Measurements from ENCODE around the gene RCAN3. TPM values are rescaled to one million over a fixed set of nuclear protein-coding genes. Genes with fewer than 3 reads are reported as not detected.
A peak's percentile ranks its signal among the peaks of the same experiment; 100 is the strongest.

Gene RCAN3
- total RNA-seq, 2 donors from 2014 or later, result 12.6 to 15.1 TPM

DNA sequence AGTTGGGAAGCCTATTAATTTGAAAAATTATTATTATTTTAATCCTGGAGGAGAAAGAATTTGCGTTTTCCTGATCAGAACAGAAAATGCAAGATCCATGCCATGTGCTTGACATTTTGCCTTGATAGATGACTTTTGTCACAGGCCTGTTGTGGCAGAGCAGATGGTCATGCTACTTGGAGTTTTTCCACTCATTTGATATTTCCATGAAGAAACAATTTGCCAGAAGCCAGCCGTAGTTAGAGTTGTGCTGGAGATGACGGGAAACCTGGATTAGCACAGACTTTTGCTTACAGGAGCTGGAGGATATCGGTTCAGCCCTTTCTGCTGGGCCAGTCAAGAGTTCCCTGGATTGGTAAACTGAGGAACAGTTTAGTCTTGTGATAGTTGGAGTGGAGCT, 3.2 kb downstream of the RCAN3 start:
- DNase-seq, result no peak
- Histone ChIP-seq H3K4me3 (no peak overlapping the region), H3K9me3 (no peaks in the 10 kb centered on the region), H3K4me1 (peaks cover 5% of the 10 kb centered on the region), H3K36me3 (no peaks in the 10 kb centered on the region), H3K27ac (no peak overlapping the region), H3K27me3 (no peaks in the 10 kb centered on the region), H3K9ac (ENCODE audit: low read depth in 2 of 2, low read length in 2 of 2) (no peak overlapping the region)
- intact Hi-C loops (cut with DNase I), result no loop called here
- TF ChIP-seq CTCF (IDR thresholded peaks at IDR 0.05), result no peak

DNA sequence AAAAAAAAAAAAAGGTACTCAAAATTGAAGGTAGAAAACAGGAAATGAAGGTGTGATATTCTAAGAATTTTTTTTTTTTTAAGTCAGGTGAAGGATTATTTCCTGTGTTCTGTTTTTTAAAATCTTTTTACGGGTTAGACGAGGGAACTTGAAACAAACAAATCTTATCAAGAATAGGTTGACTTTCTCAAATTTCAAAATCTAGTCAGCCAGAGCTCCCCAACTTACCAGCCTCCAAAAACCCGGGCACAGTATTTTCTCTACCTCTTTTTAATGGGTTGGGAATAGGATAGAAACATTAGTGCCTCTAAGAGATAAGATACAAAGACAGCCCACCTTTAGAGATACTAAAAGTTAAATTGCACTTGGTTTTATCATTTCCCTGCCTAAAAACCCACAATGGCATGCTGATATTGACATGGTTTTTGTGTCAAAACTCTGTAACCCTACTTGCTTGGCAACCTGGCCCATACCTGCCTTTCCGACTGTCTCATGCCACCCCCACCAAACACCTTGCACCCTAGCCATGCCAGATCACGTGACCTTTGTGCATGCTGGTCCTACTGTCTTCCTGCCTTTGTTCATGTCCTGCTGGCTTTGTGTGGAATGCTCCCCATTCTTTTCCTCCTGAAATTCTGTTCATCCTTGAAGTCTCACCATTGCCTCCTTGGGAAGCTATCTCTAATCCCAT, 4.2 kb downstream of the RCAN3 start:
- no peak for DNase-seq
- peak overlapping the region; percentile 31 for H3K27ac ChIP-seq

DNA sequence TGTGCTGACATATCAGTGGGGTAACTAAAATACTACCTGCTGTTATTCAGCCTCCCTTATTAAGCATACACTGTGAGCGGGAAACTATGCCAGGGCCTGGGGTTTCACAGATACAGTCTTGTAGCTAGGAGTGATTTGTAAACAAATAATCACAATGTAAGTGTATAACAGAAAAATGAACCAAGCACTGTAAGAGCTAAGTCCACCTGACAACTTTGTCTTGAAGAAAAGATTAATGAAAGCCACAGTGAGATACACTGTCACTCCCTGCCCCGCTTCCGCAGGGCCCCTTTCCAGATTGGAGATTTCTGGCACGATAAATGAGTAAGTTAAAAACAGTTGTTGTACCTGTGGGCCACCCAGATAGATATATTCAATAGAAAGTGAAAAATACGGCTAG, 4.8 kb downstream of the RCAN3 start:
- no peak overlapping the region for H3K27ac ChIP-seq
- no peak overlapping the region for H3K4me3 ChIP-seq
- H3K9me3 ChIP-seq, result no peaks in the 10 kb centered on the region
- no peak for TF ChIP-seq CTCF (IDR thresholded peaks at IDR 0.05)
- H3K36me3 ChIP-seq, result no peaks in the 10 kb centered on the region
- DNase-seq, result no peak
- H3K9ac ChIP-seq (ENCODE audit: low read depth in 2 of 2, low read length in 2 of 2), result no peak overlapping the region
- H3K4me1 ChIP-seq, result no peaks in the 10 kb centered on the region
- intact Hi-C loops (cut with DNase I), result no loop called here
- no peaks in the 10 kb centered on the region for H3K27me3 ChIP-seq

More for the DNA sequence above, 4.2 kb downstream of the RCAN3 start:
- no peaks in the 10 kb centered on the region for H3K27me3 ChIP-seq
- no peaks in the 10 kb centered on the region for H3K36me3 ChIP-seq
- H3K4me1 ChIP-seq, result peaks cover 1% of the 10 kb centered on the region
- TF ChIP-seq CTCF (IDR thresholded peaks at IDR 0.05), result no peak
- H3K9ac ChIP-seq (ENCODE audit: low read depth in 2 of 2, low read length in 2 of 2), result no peak overlapping the region
- intact Hi-C loops (cut with DNase I), result no loop called here
- H3K9me3 ChIP-seq, result no peaks in the 10 kb centered on the region
- no peak overlapping the region for H3K4me3 ChIP-seq

GRCh38 chr1:24508911-24509310, 6.3 kb downstream of the RCAN3 start:
- Histone ChIP-seq H3K4me3 (no peak overlapping the region), H3K27me3 (no peaks in the 10 kb centered on the region), H3K27ac (no peak overlapping the region), H3K4me1 (no peaks in the 10 kb centered on the region), H3K36me3 (no peaks in the 10 kb centered on the region), H3K9ac (ENCODE audit: low read depth in 2 of 2, low read length in 2 of 2) (no peak overlapping the region), H3K9me3 (no peaks in the 10 kb centered on the region)
- intact Hi-C loops (cut with DNase I), result no loop called here
- TF ChIP-seq CTCF (IDR thresholded peaks at IDR 0.05), result no peak
- DNase-seq, result no peak

DNA sequence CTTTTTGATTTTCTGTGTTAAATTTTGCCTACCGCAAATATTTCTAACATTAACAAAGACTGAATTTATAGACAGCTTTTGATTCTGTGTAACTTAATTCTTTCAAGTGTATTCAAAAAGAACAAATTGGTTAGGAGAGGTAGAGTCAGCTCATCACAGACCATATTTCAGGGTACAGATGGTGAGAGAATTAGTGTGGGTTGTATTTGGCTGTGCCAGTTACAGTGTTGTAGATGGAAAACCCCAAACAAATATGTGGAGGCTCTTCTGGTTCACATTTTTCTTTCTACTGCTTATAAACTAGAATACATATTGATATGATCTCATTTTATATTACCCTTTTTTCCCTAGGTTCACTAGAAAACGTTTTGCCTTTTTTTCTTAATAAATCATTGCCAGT, 11.1 kb downstream of the RCAN3 start:
- no peak overlapping the region for H3K9ac ChIP-seq (ENCODE audit: low read depth in 2 of 2, low read length in 2 of 2)
- H3K4me3 ChIP-seq, result no peak overlapping the region
- H3K27me3 ChIP-seq, result no peaks in the 10 kb centered on the region
- intact Hi-C loops (cut with DNase I), result no loop called here
- H3K36me3 ChIP-seq, result no peaks in the 10 kb centered on the region
- H3K9me3 ChIP-seq, result no peaks in the 10 kb centered on the region
- DNase-seq, result no peak
- no peak overlapping the region for H3K27ac ChIP-seq
- no peak for TF ChIP-seq CTCF (IDR thresholded peaks at IDR 0.05)
- no peaks in the 10 kb centered on the region for H3K4me1 ChIP-seq

Data from colonic mucosa (tissue), 4 donors.